RPMI7951 (cell line): ENCODE measurements around the gene TRIM75. TPM values are rescaled to one million over a fixed set of nuclear protein-coding genes. Genes with fewer than 3 reads are reported as not detected.
"Not testable (repeated sequence)": the region's sequence is repeated elsewhere in the genome, so short reads cannot be mapped to it uniquely, and the experiment has no call there.

Experiments used
- DNase-seq: peaks from one replicate; pipeline ENCODE4 v3.0.0-alpha.2; 2012; ENCODE audit warnings: low read depth
- total RNA-seq: library from RNA; depleted of rRNA; stranded (reverse); fragments of >200 nt; shearing (Covaris generic); gene quantifications from 2 replicates; pipeline ENCODE4 v1.2.3, GENCODE V29; 2014; rRNA removed

Gene TRIM75
- not detected in 2 replicates for total RNA-seq

GRCh38 chr4:165053645-165054044 is at the start of gene TRIM75:
TSS of gene TRIM75 (plus strand) at chr4:165053866. CDS start at chr4:165059148, 5,282 bp downstream.
- DNase-seq, result no peak

- no peak for DNase-seq
Observed at GRCh38 chr4:165005352-165005925, 48.2 kb upstream of the TRIM75 start.

- no peak for DNase-seq
Observed at GRCh38 chr4:165006456-165006855, 47.2 kb upstream of the TRIM75 start.

- DNase-seq, result no peak
Observed at GRCh38 chr4:165006886-165007285, 46.8 kb upstream of the TRIM75 start.

- no peak for DNase-seq
Observed at GRCh38 chr4:165009493-165010227, 44.0 kb upstream of the TRIM75 start.

- no peak for DNase-seq
Observed at GRCh38 chr4:165010487-165010886, 43.2 kb upstream of the TRIM75 start.

- no peak for DNase-seq
Observed at GRCh38 chr4:165010991-165011390, 42.7 kb upstream of the TRIM75 start.

GRCh38 chr4:165011403-165011802 is 42.3 kb upstream of the TRIM75 start:
- DNase-seq, result peak; percentile 69

GRCh38 chr4:165013691-165014090 is 40.0 kb upstream of the TRIM75 start:
- DNase-seq, result no peak

GRCh38 chr4:165016971-165017370 is 36.7 kb upstream of the TRIM75 start:
- DNase-seq, result no peak

- DNase-seq, result not testable (repeated sequence)
Observed at GRCh38 chr4:165019995-165020394, 33.7 kb upstream of the TRIM75 start.

GRCh38 chr4:165025782-165026181 is 27.9 kb upstream of the TRIM75 start:
- DNase-seq, result not testable (repeated sequence)

- DNase-seq, result peak; percentile 72
Observed at GRCh38 chr4:165027762-165028402, 25.8 kb upstream of the TRIM75 start.

GRCh38 chr4:165031436-165032211 is 22.0 kb upstream of the TRIM75 start, which contains the start of gene TRIM60:
TSS of gene TRIM60 (plus strand) at chr4:165031999. CDS start at chr4:165040073, 8,074 bp downstream.
- no peak for DNase-seq

- no peak for DNase-seq
Observed at GRCh38 chr4:165048170-165048569, 5.5 kb upstream of the TRIM75 start.

GRCh38 chr4:165052627-165053026 is 1.0 kb upstream of the TRIM75 start:
- DNase-seq, result no peak

- DNase-seq, result no peak
Observed at GRCh38 chr4:165055601-165056000, 1.9 kb downstream of the TRIM75 start.

- DNase-seq, result no peak
Observed at GRCh38 chr4:165058666-165059065, 5.0 kb downstream of the TRIM75 start.

- no peak for DNase-seq
Observed at GRCh38 chr4:165059386-165059785, 5.7 kb downstream of the TRIM75 start.

GRCh38 chr4:165060938-165061337 is 7.3 kb downstream of the TRIM75 start:
- no peak for DNase-seq

- DNase-seq, result no peak
Observed at GRCh38 chr4:165070560-165070959, 16.9 kb downstream of the TRIM75 start.

GRCh38 chr4:165073346-165073745 is 19.7 kb downstream of the TRIM75 start:
- not testable (repeated sequence) for DNase-seq
